Parathyroid adenoma (tissue), 2 donors: ENCODE measurements around the gene FRAS1.

Experiments
- H2AFZ ChIP-seq: fragments of 300-600 bp; sonication (generic); one replicate; pipeline ENCODE4 v1.7.0; 2017; ENCODE audit warnings: antibody characterized with exemption, mild to moderate bottlenecking
- H3K27ac ChIP-seq: fragments of 300-600 bp; sonication (generic); one replicate; pipeline ENCODE4 v1.7.0; 2017
- H3K27me3 ChIP-seq: fragments of 300-600 bp; sonication (generic); one replicate; pipeline ENCODE4 v1.7.0; 2017; ENCODE audit warnings: low read length; ENCODE audit not compliant: control insufficient read depth, insufficient read depth
- H3K36me3 ChIP-seq: fragments of 300-600 bp; sonication (generic); one replicate; pipeline ENCODE4 v1.7.0; 2017; ENCODE audit warnings: low read length; ENCODE audit not compliant: control insufficient read depth, insufficient read depth
- H3K4me1 ChIP-seq: fragments of 300-600 bp; sonication (generic); one replicate; pipeline ENCODE4 v1.7.0; 2017; ENCODE audit warnings: control low read depth
- H3K4me2 ChIP-seq: fragments of 300-600 bp; sonication (generic); one replicate; pipeline ENCODE4 v1.7.0; 2017; ENCODE audit warnings: low read length
- H3K4me3 ChIP-seq: fragments of 300-600 bp; sonication (generic); one replicate; pipeline ENCODE4 v1.7.0; 2017; ENCODE audit warnings: low read depth, low read length
- H3K79me2 ChIP-seq: fragments of 300-600 bp; sonication (generic); one replicate; pipeline ENCODE4 v1.7.0; 2017; ENCODE audit warnings: control low read depth
- H3K9ac ChIP-seq: fragments of 300-600 bp; sonication (generic); one replicate; pipeline ENCODE4 v1.7.0; 2017; ENCODE audit warnings: mild to moderate bottlenecking
- H3K9me3 ChIP-seq: fragments of 300-600 bp; sonication (generic); one replicate; pipeline ENCODE4 v1.7.0; 2017; ENCODE audit warnings: low read length; ENCODE audit not compliant: control insufficient read depth
- CTCF ChIP-seq: fragments of 300-600 bp; sonication (generic); IDR thresholded peaks from one replicate; pipeline ENCODE4 v1.7.0; 2017; ENCODE audit warnings: antibody characterized with exemption, mild to moderate bottlenecking
- donor health status: primary hyperparathyroidism.

FRAS1 gene

GRCh38 chr4:78578674-78579425, 521.7 kb downstream of the FRAS1 start:
- TF ChIP-seq CTCF = no peak
- Histone ChIP-seq H2AFZ (no peak overlapping the region), H3K27ac (no peak overlapping the region), H3K4me2 (no peak overlapping the region), H3K4me1 (no peaks in the 10 kb centered on the region), H3K9me3 (no peaks in the 10 kb centered on the region), H3K9ac (no peak overlapping the region), H3K36me3 (no peaks in the 10 kb centered on the region), H3K27me3 (no peaks in the 10 kb centered on the region), H3K79me2 (no peaks in the 10 kb centered on the region), H3K4me3 (no peak overlapping the region)

GRCh38 chr4:78581618-78582017, 524.5 kb downstream of the FRAS1 start:
- H3K27ac ChIP-seq = no peak overlapping the region
- no peak overlapping the region for H3K4me3 ChIP-seq
- no peaks in the 10 kb centered on the region for H3K4me1 ChIP-seq
- no peak overlapping the region for H3K9ac ChIP-seq
- no peaks in the 10 kb centered on the region for H3K36me3 ChIP-seq
- no peak for TF ChIP-seq CTCF
- no peaks in the 10 kb centered on the region for H3K79me2 ChIP-seq
- no peak overlapping the region for H3K4me2 ChIP-seq
- H2AFZ ChIP-seq = no peak overlapping the region
- no peaks in the 10 kb centered on the region for H3K9me3 ChIP-seq
- H3K27me3 ChIP-seq = no peaks in the 10 kb centered on the region

- Histone ChIP-seq H3K27me3 (no peaks in the 10 kb centered on the region), H2AFZ (no peak overlapping the region), H3K79me2 (no peaks in the 10 kb centered on the region), H3K36me3 (no peaks in the 10 kb centered on the region), H3K4me3 (no peak overlapping the region), H3K27ac (no peak overlapping the region), H3K9me3 (no peaks in the 10 kb centered on the region), H3K4me2 (no peak overlapping the region), H3K9ac (no peak overlapping the region), H3K4me1 (no peaks in the 10 kb centered on the region)
- TF ChIP-seq CTCF = no peak
Observed at GRCh38 chr4:78584863-78585547, 527.9 kb downstream of the FRAS1 start.

DNA sequence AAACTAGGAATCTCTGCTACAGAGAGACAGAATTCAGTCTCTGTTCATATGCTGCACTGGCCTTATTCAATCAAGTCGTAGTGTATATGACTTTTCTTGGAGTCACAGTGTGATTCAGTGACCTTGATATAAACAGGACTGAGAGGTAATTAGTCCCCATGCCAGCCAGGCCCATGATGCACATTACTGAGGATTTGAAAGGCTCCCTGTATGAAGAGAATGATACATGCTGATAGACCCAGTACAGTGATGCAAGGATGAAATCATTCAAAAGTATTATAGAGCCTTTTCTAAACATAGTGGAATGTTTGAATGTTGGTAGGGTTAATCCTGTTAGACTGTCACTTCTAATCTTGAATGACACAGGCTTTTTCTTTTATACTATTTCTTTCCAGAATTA, 528.5 kb downstream of the FRAS1 start:
- no peak overlapping the region for H3K9ac ChIP-seq
- no peaks in the 10 kb centered on the region for H3K9me3 ChIP-seq
- no peak for TF ChIP-seq CTCF
- no peak overlapping the region for H2AFZ ChIP-seq
- no peaks in the 10 kb centered on the region for H3K36me3 ChIP-seq
- H3K27ac ChIP-seq = no peak overlapping the region
- H3K27me3 ChIP-seq = no peaks in the 10 kb centered on the region
- no peaks in the 10 kb centered on the region for H3K4me1 ChIP-seq
- H3K79me2 ChIP-seq = no peaks in the 10 kb centered on the region
- H3K4me3 ChIP-seq = no peak overlapping the region
- no peak overlapping the region for H3K4me2 ChIP-seq
